RPMI7951 (cell line): ENCODE data around the gene RARRES2. TPM values are rescaled to one million over a fixed set of nuclear protein-coding genes. Genes with fewer than 3 reads are reported as not detected.
"Not testable (repeated sequence)": the region's sequence is repeated elsewhere in the genome, so short reads cannot be mapped to it uniquely, and the experiment has no call there.

ENCODE experiments used
- DNase-seq: peaks from one replicate; pipeline ENCODE4 v3.0.0-alpha.2; 2012; ENCODE audit warnings: low read depth
- total RNA-seq: library from RNA; depleted of rRNA; stranded (reverse); fragments of >200 nt; shearing (Covaris generic); gene quantifications from 2 replicates; pipeline ENCODE4 v1.2.3, GENCODE V29; 2014

The RARRES2 gene
- total RNA-seq, 1 experiment from 2014 or later = 1.4 TPM

GRCh38 chr7:150317748-150318444 is 23.5 kb downstream of the RARRES2 start:
- DNase-seq = peak; percentile 95

GRCh38 chr7:150316987-150317386 is 24.4 kb downstream of the RARRES2 start:
- DNase-seq = not testable (repeated sequence)

GRCh38 chr7:150314639-150315239 is 26.7 kb downstream of the RARRES2 start:
- DNase-seq = no peak

- no peak for DNase-seq
These were observed 27.6 kb downstream of the RARRES2 start for GRCh38 chr7:150313870-150314269.

- DNase-seq = no peak
These were observed 28.0 kb downstream of the RARRES2 start for GRCh38 chr7:150313367-150313809.

- DNase-seq = peak; percentile 90
These were observed 28.6 kb downstream of the RARRES2 start for GRCh38 chr7:150312649-150313366.

- peak; percentile 84 for DNase-seq
These were observed 29.7 kb downstream of the RARRES2 start for GRCh38 chr7:150311711-150312110.

GRCh38 chr7:150311146-150311545 is 30.3 kb downstream of the RARRES2 start:
- no peak for DNase-seq

GRCh38 chr7:150308575-150308974 is 32.9 kb downstream of the RARRES2 start:
- no peak for DNase-seq

- DNase-seq = no peak
These were observed 33.5 kb downstream of the RARRES2 start for GRCh38 chr7:150307904-150308303.

GRCh38 chr7:150307129-150307528 is 34.3 kb downstream of the RARRES2 start:
- peak; percentile 42 for DNase-seq

- DNase-seq = not testable (repeated sequence)
These were observed 35.1 kb downstream of the RARRES2 start for GRCh38 chr7:150306377-150306776.

- not testable (repeated sequence) for DNase-seq
These were observed 35.5 kb downstream of the RARRES2 start for GRCh38 chr7:150305903-150306284.

GRCh38 chr7:150305259-150305902 is 36.0 kb downstream of the RARRES2 start:
- DNase-seq = not testable (repeated sequence)

GRCh38 chr7:150304499-150305258 is 36.8 kb downstream of the RARRES2 start:
- peak; percentile 31 for DNase-seq

GRCh38 chr7:150302908-150303310 is 38.5 kb downstream of the RARRES2 start:
- peak; percentile 81 for DNase-seq

- DNase-seq = not testable (repeated sequence)
These were observed 43.5 kb downstream of the RARRES2 start for GRCh38 chr7:150297978-150298377.

- DNase-seq = not testable (repeated sequence)
These were observed 44.6 kb downstream of the RARRES2 start for GRCh38 chr7:150296802-150297201.

- DNase-seq = not testable (repeated sequence)
These were observed 45.8 kb downstream of the RARRES2 start for GRCh38 chr7:150295614-150296013.

GRCh38 chr7:150295027-150295426 is 46.4 kb downstream of the RARRES2 start:
- DNase-seq = not testable (repeated sequence)

GRCh38 chr7:150290317-150290716 is 51.1 kb downstream of the RARRES2 start:
- not testable (repeated sequence) for DNase-seq
